ENCODE results near the gene CCNL2. TPM values are rescaled to one million over a fixed set of nuclear protein-coding genes. Genes with fewer than 3 reads are reported as not detected.

Gene CCNL2
- total and polyA plus RNA-seq, 4 donors, result 46.4 to 170 (median 104) TPM

GRCh38 chr1:1356166-1356795 lies 42.9 kb downstream of the CCNL2 start (continued):
- no peak for TF ChIP-seq ZBTB33 (IDR thresholded peaks at IDR 0.05)

GRCh38 chr1:1355416-1355815 lies 43.7 kb downstream of the CCNL2 start:
- Histone ChIP-seq H3K4me3 (ENCODE audit: low read depth in 1 of 3, low read length in 3 of 3) (peak overlapping the region in 1 of 3 donors; percentile 17), H3K27ac (ENCODE audit: low read depth in 1 of 2, low read length in 2 of 2) (no peak overlapping the region), H3K9ac (ENCODE audit: low read depth in 1 of 2, low read length in 2 of 2) (no peak overlapping the region), H3K27me3 (ENCODE audit: control insufficient read depth in 4 of 4, insufficient read depth in 4 of 4, low read length in 3 of 4) (peaks cover 0 to 2% (median 0%) of the 10 kb centered on the region in 4 donors), H3K36me3 (ENCODE audit: control insufficient read depth in 4 of 4, insufficient read depth in 3 of 4, low read depth in 1 of 4, low read length in 3 of 4) (no peaks in the 10 kb centered on the region), H3K4me1 (ENCODE audit: control insufficient read depth in 4 of 4, insufficient read depth in 4 of 4, low read length in 3 of 4) (peaks cover 0 to 25% (median 4%) of the 10 kb centered on the region in 4 donors), H3K9me3 (ENCODE audit: control insufficient read depth in 4 of 4, low read length in 3 of 4) (no peaks in the 10 kb centered on the region)
- no peak for DNase-seq (ENCODE audit: low spot score)
- TF ChIP-seq RAD21 (IDR thresholded peaks at IDR 0.05), result no peak
- no peak for TF ChIP-seq REST (IDR thresholded peaks at IDR 0.05)
- TF ChIP-seq SP1 (IDR thresholded peaks at IDR 0.05), result no peak
- TF ChIP-seq NR2F2 (IDR thresholded peaks at IDR 0.05), result no peak
- TF ChIP-seq FOXA2 (IDR thresholded peaks at IDR 0.05), result no peak
- no peak for TF ChIP-seq HNF4A (conservative IDR thresholded peaks at IDR 0.05)
- no peak for TF ChIP-seq GABPA (IDR thresholded peaks at IDR 0.05 in 1 of 2, conservative IDR thresholded peaks at IDR 0.05 in 1 of 2)
- TF ChIP-seq YY1 (IDR thresholded peaks at IDR 0.05), result no peak
- no peak for TF ChIP-seq FOXA1 (IDR thresholded peaks at IDR 0.05)
- TF ChIP-seq, protein P1, sequence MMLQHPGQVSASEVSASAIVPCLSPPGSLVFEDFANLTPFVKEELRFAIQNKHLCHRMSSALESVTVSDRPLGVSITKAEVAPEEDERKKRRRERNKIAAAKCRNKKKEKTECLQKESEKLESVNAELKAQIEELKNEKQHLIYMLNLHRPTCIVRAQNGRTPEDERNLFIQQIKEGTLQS (IDR thresholded peaks at IDR 0.05), result no peak
- no peak for TF ChIP-seq JUND (IDR thresholded peaks at IDR 0.05)
- TF ChIP-seq EGR1 (IDR thresholded peaks at IDR 0.05; ENCODE audit: low read depth in 2 of 2), result no peak
- TF ChIP-seq, protein P2, sequence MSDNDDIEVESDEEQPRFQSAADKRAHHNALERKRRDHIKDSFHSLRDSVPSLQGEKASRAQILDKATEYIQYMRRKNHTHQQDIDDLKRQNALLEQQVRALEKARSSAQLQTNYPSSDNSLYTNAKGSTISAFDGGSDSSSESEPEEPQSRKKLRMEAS (IDR thresholded peaks at IDR 0.05), result no peak
- TF ChIP-seq ZBTB33 (IDR thresholded peaks at IDR 0.05), result no peak
- no peak for TF ChIP-seq CTCF (IDR thresholded peaks at IDR 0.05; ENCODE audit: low read depth, low read length, missing input control)
- no peak for TF ChIP-seq HNF4G (IDR thresholded peaks at IDR 0.05)
- TF ChIP-seq TAF1 (conservative IDR thresholded peaks at IDR 0.05), result no peak
- no peak for TF ChIP-seq RXRA (IDR thresholded peaks at IDR 0.05)
- WGBS, result 4% methylated on average over 52 of the region's 52 CpGs
